Endothelial cell of umbilical vein (primary cell): ENCODE measurements around the gene LDLRAD3. TPM values are rescaled to one million over a fixed set of nuclear protein-coding genes. Genes with fewer than 3 reads are reported as not detected.

Experiments
- BruUV-seq: library from RNA; stranded (reverse); fragments of 400-500 nt; replicated peaks from 2 replicates; lab custom pipeline; 2021; lab: Mats Ljungman, UMichigan
- CTCF ChIA-PET: fragments of 300-600, 350-600 bp; sonication (Branson Sonifier 250); formaldehyde crosslinking; loops from one replicate; lab custom pipeline; 2021; ENCODE audit warnings: antibody characterized with exemption, inconsistent platforms; lab: Charles Lee
- POLR2A ChIA-PET: fragments of 300-600, 350-600 bp; sonication (Branson Sonifier 250); formaldehyde crosslinking; loops from one replicate; lab custom pipeline; 2021; ENCODE audit warnings: antibody characterized with exemption, inconsistent platforms; lab: Charles Lee
- DNase-seq: peaks from one replicate; pipeline ENCODE4 v3.0.0-alpha.2; 2011; ENCODE audit warnings: low read depth, low spot score
- FAIRE-seq: peaks from 2 replicates; lab custom pipeline; 2011; peaks lifted over from hg19 to GRCh38; lab: Jason Lieb, UNC
- H2AFZ ChIP-seq: 2 replicates; pipeline ENCODE4 v1.6.0; 2012; ENCODE audit warnings: low read depth, low read length, control low read depth, inconsistent platforms
- H3K27ac ChIP-seq: 2 replicates; pipeline ENCODE4 v1.5.1; 2011; ENCODE audit warnings: low read depth, mild to moderate bottlenecking, control low read depth, low read length, moderate library complexity; ENCODE audit not compliant: insufficient read depth
- H3K27me3 ChIP-seq, 2 experiments: 2 replicates each; pipeline versions ENCODE4 v1.6.0 to v1.6.1; 2011; ENCODE audit warnings: low read length in 2 of 2, mixed read lengths in 1 of 2; ENCODE audit not compliant: control insufficient read depth in 2 of 2, insufficient read depth in 2 of 2
- H3K36me3 ChIP-seq, 2 experiments: 2 replicates in 1 of 2; 3 replicates in 1 of 2; pipeline ENCODE4 v1.5.1; 2011; ENCODE audit warnings: low read length in 2 of 2, mild to moderate bottlenecking in 1 of 2, moderate library complexity in 1 of 2; ENCODE audit not compliant: control insufficient read depth in 2 of 2, insufficient read depth in 2 of 2; ENCODE audit errors: extremely low read depth in 1 of 2
- H3K4me1 ChIP-seq: 3 replicates; pipeline ENCODE4 v1.5.1; 2011; ENCODE audit warnings: mild to moderate bottlenecking, low read length; ENCODE audit not compliant: control insufficient read depth, insufficient read depth; ENCODE audit errors: extremely low read depth
- H3K4me2 ChIP-seq: 2 replicates; pipeline ENCODE4 v1.6.1; 2011; ENCODE audit warnings: low read length, control low read depth, mixed read lengths; ENCODE audit not compliant: insufficient read depth
- H3K4me3 ChIP-seq, 3 experiments: fragments of 200-600 bp in 1 of 3; sonication (generic), shearing (Covaris generic) in 1 of 3; replicated peaks in 1 of 3; 2 replicates each; pipeline ENCODE4 v1.5.1; 2011 to 2016; ENCODE audit warnings: control low read depth in 3 of 3, low read length in 3 of 3, mild to moderate bottlenecking in 2 of 3, inconsistent platforms in 1 of 3, low read depth in 1 of 3, moderate library complexity in 1 of 3; ENCODE audit not compliant: insufficient read depth in 1 of 3
- H3K79me2 ChIP-seq: 2 replicates; pipeline ENCODE4 v1.6.0; 2012; ENCODE audit warnings: low read length, inconsistent platforms; ENCODE audit not compliant: control insufficient read depth, insufficient read depth
- H3K9ac ChIP-seq: replicated peaks from 2 replicates; pipeline ENCODE3; 2011; ENCODE audit warnings: low read length, control low read depth; ENCODE audit not compliant: insufficient read depth; ENCODE audit errors: extremely low read depth
- H3K9me1 ChIP-seq: replicated peaks from 3 replicates; pipeline ENCODE4 v1.6.0; 2011; ENCODE audit warnings: mild to moderate bottlenecking, low read length; ENCODE audit not compliant: control insufficient read depth, insufficient read depth; ENCODE audit errors: extremely low read depth
- H3K9me3 ChIP-seq: replicated peaks from 2 replicates; pipeline ENCODE4 v1.5.1; 2012; ENCODE audit warnings: low read length, inconsistent platforms; ENCODE audit not compliant: control insufficient read depth, insufficient read depth
- H4K20me1 ChIP-seq: replicated peaks from 2 replicates; pipeline ENCODE3; 2011; ENCODE audit warnings: mild to moderate bottlenecking, low read length; ENCODE audit not compliant: control insufficient read depth, insufficient read depth; ENCODE audit errors: extremely low read depth
- EZH2 ChIP-seq: IDR thresholded peaks from 2 replicates; pipeline ENCODE4 v1.6.1; 2012; ENCODE audit warnings: borderline replicate concordance, low read depth, mild to moderate bottlenecking, moderate library complexity, low read length, inconsistent platforms; ENCODE audit not compliant: severe bottlenecking
- FOS ChIP-seq: IDR thresholded peaks from 2 replicates; pipeline ENCODE4 v1.6.1; 2011; ENCODE audit warnings: mild to moderate bottlenecking, low read length, moderate library complexity, borderline replicate concordance; ENCODE audit not compliant: insufficient read depth
- GATA2 ChIP-seq: IDR thresholded peaks from 2 replicates; pipeline ENCODE4 v1.7.0; 2011; ENCODE audit warnings: low read depth, mild to moderate bottlenecking, moderate library complexity, mixed read lengths, low read length; ENCODE audit not compliant: insufficient read length, insufficient read depth
- JUN ChIP-seq: IDR thresholded peaks from 2 replicates; pipeline ENCODE4 v1.6.1; 2011; ENCODE audit warnings: borderline replicate concordance, low read depth; ENCODE audit not compliant: insufficient read length, insufficient read depth
- MYC ChIP-seq: IDR thresholded peaks from one replicate; pipeline ENCODE4 v1.6.1; 2011; ENCODE audit warnings: mild to moderate bottlenecking, low read depth, low read length
- POLR2A ChIP-seq: IDR thresholded peaks from 2 replicates; pipeline ENCODE4 v1.6.1; 2012; ENCODE audit warnings: low read depth, mild to moderate bottlenecking, control low read depth, low read length
- POLR2AphosphoS5 ChIP-seq: IDR thresholded peaks from 2 replicates; pipeline ENCODE4 v1.6.1; 2012; ENCODE audit warnings: low read depth, mild to moderate bottlenecking, control low read depth, low read length, moderate library complexity; ENCODE audit not compliant: insufficient read depth
- dilution Hi-C: fragments of 300-500 bp; cut with MboI; formaldehyde crosslinking; loops from one replicate; pipeline ENCODE4 v1.15.0; 2019; ENCODE audit warnings: low sequenced_read_pairs; ENCODE audit not compliant: extremely low pct_ligation_motif_present
- intact Hi-C: fragments of 100-400 bp; cut with micrococcal nuclease; formaldehyde crosslinking; loops from one replicate; pipeline ENCODE4 v1.10.0; 2022
- polyA plus RNA-seq, 4 experiments: library from polyadenylated mRNA; depleted of rRNA in 3 of 4; stranded (reverse) in 3 of 4; unstranded in 1 of 4; fragments of >200 nt; gene quantifications; 2 replicates each; pipeline versions ENCODE4 v1.2.1 to v1.2.3, GENCODE V29; 2011 to 2012; ENCODE audit warnings: missing spikeins in 1 of 4
- total RNA-seq: library from RNA; stranded (reverse); gene quantifications from 2 replicates; pipeline ENCODE4 v1.2.3, GENCODE V29; 2021
- TF ChIP-seq, protein P1 (sequence below), 2 donors: IDR thresholded peaks; 1 replicate in 1 of 2; 2 replicates in 1 of 2; pipeline ENCODE4 v1.5.1; 2011; ENCODE audit warnings: low read length in 2 of 2, mild to moderate bottlenecking in 2 of 2, moderate library complexity in 2 of 2, control low read depth in 1 of 2, inconsistent platforms in 1 of 2, low read depth in 1 of 2; ENCODE audit not compliant: insufficient read depth in 1 of 2; ENCODE audit errors: extremely low read depth in 1 of 2
- TF ChIP-seq, protein P2 (sequence below): IDR thresholded peaks from 2 replicates; pipeline ENCODE4 v1.6.1; 2011; ENCODE audit not compliant: insufficient read depth, insufficient read length

Gene LDLRAD3
- total and polyA plus RNA-seq, 2 donors (not counting 3 experiments of a cell fraction or from before 2014, with no cell fraction given) = 17.9 to 25.1 TPM

DNA sequence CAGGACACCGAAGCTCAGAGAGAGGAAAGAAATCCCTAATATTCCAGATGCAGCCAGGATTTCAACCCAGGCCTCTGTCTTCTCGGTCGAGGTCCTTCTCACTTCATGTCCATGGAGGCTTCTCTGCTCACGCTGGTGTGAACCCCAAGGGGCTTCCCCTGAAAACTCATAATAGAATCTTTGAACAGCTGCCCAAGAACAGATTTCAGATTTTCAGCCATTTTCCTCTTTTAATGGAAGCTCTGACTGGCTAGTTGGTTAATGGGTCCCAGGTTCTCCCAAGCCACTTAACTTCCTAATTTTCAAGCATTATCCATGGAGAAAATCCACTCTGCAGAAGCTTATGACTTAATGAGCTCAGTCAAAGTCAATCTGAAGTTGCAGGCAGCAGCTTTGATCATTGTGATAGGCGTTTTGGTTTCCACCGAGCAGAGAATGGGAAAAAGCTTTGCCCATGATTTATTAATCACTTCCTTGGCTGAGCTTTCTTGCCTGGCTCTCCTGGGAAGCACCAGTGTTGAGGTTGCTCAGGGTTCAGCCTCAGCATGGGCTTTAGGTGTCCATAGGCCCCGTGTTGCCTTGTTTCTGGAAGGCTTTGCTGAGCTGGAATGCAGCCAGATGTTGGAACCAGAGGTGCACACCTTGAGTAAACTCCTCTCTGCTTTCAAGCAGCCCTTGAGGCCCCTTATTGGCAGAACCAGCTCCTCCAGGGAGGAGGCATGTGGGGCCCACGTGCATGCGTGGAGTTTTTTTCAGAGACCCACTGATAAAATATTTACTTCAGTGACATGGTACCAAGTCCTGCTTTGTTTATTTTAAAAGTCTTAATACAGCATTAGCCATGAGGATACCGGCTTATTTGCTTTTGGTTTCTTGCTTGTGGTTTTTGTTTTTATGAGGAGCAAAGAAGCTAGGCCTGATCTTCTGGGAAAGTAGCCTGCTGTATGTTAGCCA lies 25.5 kb downstream of the LDLRAD3 start:
- Histone ChIP-seq H4K20me1 (no peaks in the 10 kb centered on the region), H2AFZ (no peak overlapping the region), H3K4me3 (no peak overlapping the region), H3K36me3 (no peaks in the 10 kb centered on the region), H3K9ac (no peak overlapping the region), H3K79me2 (peaks cover 45% of the 10 kb centered on the region), H3K27me3 (no peaks in the 10 kb centered on the region), H3K9me1 (no peaks in the 10 kb centered on the region), H3K9me3 (no peaks in the 10 kb centered on the region), H3K4me1 (peaks cover 8% of the 10 kb centered on the region), H3K4me2 (no peak overlapping the region), H3K27ac (no peak overlapping the region)
- dilution Hi-C loops (no loop called here), intact Hi-C loops (no loop called here)
- ChIA-PET CTCF (interaction anchor here (1.0 to 2.0 kb wide), 4 partner anchors 9 to 289 kb away, joined by 3 to 12 read pairs (median 4); no protein-coding TSS in a partner anchor), POLR2A (no interaction called here)
- no TSS peak for BruUV-seq
- FAIRE-seq (peak; percentile 4), DNase-seq (peak; percentile 21)
- no peak for TF ChIP-seq POLR2A
- no peak for TF ChIP-seq FOS
- TF ChIP-seq POLR2AphosphoS5 = no peak
- no peak for TF ChIP-seq EZH2
- no peak for TF ChIP-seq GATA2
- TF ChIP-seq, protein P1, sequence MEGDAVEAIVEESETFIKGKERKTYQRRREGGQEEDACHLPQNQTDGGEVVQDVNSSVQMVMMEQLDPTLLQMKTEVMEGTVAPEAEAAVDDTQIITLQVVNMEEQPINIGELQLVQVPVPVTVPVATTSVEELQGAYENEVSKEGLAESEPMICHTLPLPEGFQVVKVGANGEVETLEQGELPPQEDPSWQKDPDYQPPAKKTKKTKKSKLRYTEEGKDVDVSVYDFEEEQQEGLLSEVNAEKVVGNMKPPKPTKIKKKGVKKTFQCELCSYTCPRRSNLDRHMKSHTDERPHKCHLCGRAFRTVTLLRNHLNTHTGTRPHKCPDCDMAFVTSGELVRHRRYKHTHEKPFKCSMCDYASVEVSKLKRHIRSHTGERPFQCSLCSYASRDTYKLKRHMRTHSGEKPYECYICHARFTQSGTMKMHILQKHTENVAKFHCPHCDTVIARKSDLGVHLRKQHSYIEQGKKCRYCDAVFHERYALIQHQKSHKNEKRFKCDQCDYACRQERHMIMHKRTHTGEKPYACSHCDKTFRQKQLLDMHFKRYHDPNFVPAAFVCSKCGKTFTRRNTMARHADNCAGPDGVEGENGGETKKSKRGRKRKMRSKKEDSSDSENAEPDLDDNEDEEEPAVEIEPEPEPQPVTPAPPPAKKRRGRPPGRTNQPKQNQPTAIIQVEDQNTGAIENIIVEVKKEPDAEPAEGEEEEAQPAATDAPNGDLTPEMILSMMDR (IDR thresholded peaks at IDR 0.05; ENCODE audit: extremely low read depth in 1 of 2, insufficient read depth in 1 of 2, low read depth in 1 of 2, low read length in 2 of 2) = no peak
- no peak for TF ChIP-seq JUN
- TF ChIP-seq, protein P2, sequence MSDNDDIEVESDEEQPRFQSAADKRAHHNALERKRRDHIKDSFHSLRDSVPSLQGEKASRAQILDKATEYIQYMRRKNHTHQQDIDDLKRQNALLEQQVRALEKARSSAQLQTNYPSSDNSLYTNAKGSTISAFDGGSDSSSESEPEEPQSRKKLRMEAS = no peak
- TF ChIP-seq MYC = no peak
